HUES6 (cell line): Measurements from ENCODE around the gene EVL.
"Not testable (repeated sequence)": the region's sequence is repeated elsewhere in the genome, so short reads cannot be mapped to it uniquely, and the experiment has no call there.

ENCODE experiments used
- H3K27ac ChIP-seq: 2 replicates; pipeline ENCODE4 v1.7.0; 2013; ENCODE audit warnings: low read depth, mild to moderate bottlenecking, low read length, inconsistent platforms
- H3K27me3 ChIP-seq: 2 replicates; pipeline ENCODE4 v1.6.1; 2013; ENCODE audit warnings: low read length; ENCODE audit not compliant: control insufficient read depth, insufficient read depth
- H3K36me3 ChIP-seq: 2 replicates; pipeline ENCODE4 v1.6.1; 2013; ENCODE audit warnings: low read length; ENCODE audit not compliant: control insufficient read depth, insufficient read depth
- H3K4me1 ChIP-seq: 2 replicates; pipeline ENCODE4 v1.6.1; 2013; ENCODE audit warnings: low read length; ENCODE audit not compliant: control insufficient read depth, insufficient read depth
- H3K4me3 ChIP-seq: 2 replicates; pipeline ENCODE4 v1.5.1; 2013; ENCODE audit warnings: low read depth, low read length
- H3K9ac ChIP-seq: one replicate; pipeline ENCODE4 v1.6.1; 2013; ENCODE audit warnings: mild to moderate bottlenecking, low read length
- H3K9me3 ChIP-seq: 2 replicates; pipeline ENCODE4 v1.6.1; 2013; ENCODE audit warnings: low read depth, low read length; ENCODE audit not compliant: control insufficient read depth, insufficient read depth

Gene EVL

GRCh38 chr14:100176811-100177327, 111.6 kb downstream of the EVL start:
- Histone ChIP-seq H3K27me3 (peaks cover 5% of the 10 kb centered on the region; the same call in 1 of the 2 replicates), H3K36me3 (no peaks in the 10 kb centered on the region), H3K9me3 (no peaks in the 10 kb centered on the region), H3K4me1 (no peaks in the 10 kb centered on the region), H3K27ac (no peak overlapping the region), H3K4me3 (no peak overlapping the region), H3K9ac (no peak overlapping the region)

- H3K9me3 ChIP-seq, result no peaks in the 10 kb centered on the region
- no peak overlapping the region for H3K4me3 ChIP-seq
- no peak overlapping the region for H3K9ac ChIP-seq
- no peaks in the 10 kb centered on the region for H3K36me3 ChIP-seq
- no peaks in the 10 kb centered on the region for H3K4me1 ChIP-seq
- no peak overlapping the region for H3K27ac ChIP-seq
- no peaks in the 10 kb centered on the region; the same call in 1 of the 2 replicates for H3K27me3 ChIP-seq
Measured at GRCh38 chr14:100178691-100179090, 113.5 kb downstream of the EVL start.

- H3K27me3 ChIP-seq, H3K4me3 ChIP-seq, H3K4me1 ChIP-seq, H3K9ac ChIP-seq, H3K36me3 ChIP-seq, H3K27ac ChIP-seq, H3K9me3 ChIP-seq: not testable (repeated sequence)
Measured at GRCh38 chr14:100180671-100181070, 115.4 kb downstream of the EVL start.

GRCh38 chr14:100181876-100182551, 116.8 kb downstream of the EVL start:
- H3K4me1 ChIP-seq, H3K27ac ChIP-seq, H3K9me3 ChIP-seq, H3K36me3 ChIP-seq, H3K27me3 ChIP-seq, H3K4me3 ChIP-seq, H3K9ac ChIP-seq: not testable (repeated sequence)

- H3K27me3 ChIP-seq, result no peaks in the 10 kb centered on the region
- no peak overlapping the region for H3K9ac ChIP-seq
- H3K4me3 ChIP-seq, result no peak overlapping the region
- no peak overlapping the region for H3K27ac ChIP-seq
- no peaks in the 10 kb centered on the region for H3K36me3 ChIP-seq
- H3K9me3 ChIP-seq, result no peaks in the 10 kb centered on the region
- peaks cover 2% of the 10 kb centered on the region for H3K4me1 ChIP-seq
Measured at GRCh38 chr14:100187247-100187833, 122.1 kb downstream of the EVL start.

GRCh38 chr14:100188392-100189030, 123.3 kb downstream of the EVL start:
- peaks cover 9% of the 10 kb centered on the region for H3K4me1 ChIP-seq
- no peaks in the 10 kb centered on the region for H3K9me3 ChIP-seq
- no peak overlapping the region for H3K4me3 ChIP-seq
- no peaks in the 10 kb centered on the region for H3K36me3 ChIP-seq
- H3K27ac ChIP-seq, result no peak overlapping the region
- no peaks in the 10 kb centered on the region for H3K27me3 ChIP-seq
- H3K9ac ChIP-seq, result no peak overlapping the region

- no peak overlapping the region for H3K9ac ChIP-seq
- H3K36me3 ChIP-seq, result no peaks in the 10 kb centered on the region
- no peak overlapping the region for H3K4me3 ChIP-seq
- peaks cover 14% of the 10 kb centered on the region for H3K4me1 ChIP-seq
- no peaks in the 10 kb centered on the region for H3K27me3 ChIP-seq
- no peak overlapping the region for H3K27ac ChIP-seq
- no peaks in the 10 kb centered on the region for H3K9me3 ChIP-seq
Measured at GRCh38 chr14:100190126-100190525, 124.9 kb downstream of the EVL start.

- no peak overlapping the region for H3K4me3 ChIP-seq
- H3K9ac ChIP-seq, result no peak overlapping the region
Measured at GRCh38 chr14:100191584-100192249, 126.5 kb downstream of the EVL start.

GRCh38 chr14:100192250-100192671, 127.0 kb downstream of the EVL start:
- Histone ChIP-seq H3K4me1 (peaks cover 14% of the 10 kb centered on the region), H3K27ac (peak overlapping the region; percentile 66; the same call in 1 of the 2 replicates), H3K4me3 (peak overlapping the region; percentile 50)

More at GRCh38 chr14:100191584-100192249, 126.5 kb downstream of the EVL start:
- no peaks in the 10 kb centered on the region for H3K36me3 ChIP-seq
- H3K4me1 ChIP-seq, result peaks cover 14% of the 10 kb centered on the region
- H3K27ac ChIP-seq, result no peak overlapping the region
- H3K27me3 ChIP-seq, result no peaks in the 10 kb centered on the region
- no peaks in the 10 kb centered on the region for H3K9me3 ChIP-seq

GRCh38 chr14:100192672-100193416, 127.6 kb downstream of the EVL start:
- peak overlapping the region; percentile 50 for H3K4me3 ChIP-seq
- H3K9me3 ChIP-seq, result no peaks in the 10 kb centered on the region
- peak overlapping the region; percentile 67 for H3K9ac ChIP-seq
- H3K27ac ChIP-seq, result peak overlapping the region; percentile 66; the same call in 1 of the 2 replicates
- H3K4me1 ChIP-seq, result peaks cover 14% of the 10 kb centered on the region
- no peaks in the 10 kb centered on the region for H3K36me3 ChIP-seq
- H3K27me3 ChIP-seq, result no peaks in the 10 kb centered on the region

More at GRCh38 chr14:100192250-100192671, 127.0 kb downstream of the EVL start:
- Histone ChIP-seq H3K27me3 (no peaks in the 10 kb centered on the region), H3K9me3 (no peaks in the 10 kb centered on the region), H3K36me3 (no peaks in the 10 kb centered on the region), H3K9ac (peak overlapping the region; percentile 67)
